Cardiac septum (tissue), 1 donor: ENCODE results near the gene FADD. TPM values are rescaled to one million over a fixed set of nuclear protein-coding genes. Genes with fewer than 3 reads are reported as not detected.
"Not testable (repeated sequence)": the region's sequence is repeated elsewhere in the genome, so short reads cannot be mapped to it uniquely, and the experiment has no call there.

ENCODE experiments used
- DNase-seq: peaks from one replicate; pipeline ENCODE4 v3.0.0-alpha.2; 2020; ENCODE audit warnings: low spot score
- intact Hi-C: fragments of 100-400 bp; cut with DNase I; formaldehyde crosslinking; loops from one replicate; pipeline ENCODE4 v1.14.0; 2022
- total RNA-seq: library from RNA; stranded (reverse); fragmentation: NEBNext Ultra II Directional; extraction: Animal tissue kit (Norgen Biotek cat#: 25700); gene quantifications from one replicate; pipeline ENCODE4 v1.2.1, GENCODE V29; 2021
- donor health status: DM: no; HTN: no; CAD: no.

FADD gene
- total RNA-seq, 1 donor from 2014 or later: 8.6 TPM

GRCh38 chr11:70201047-70201446, 2.0 kb upstream of the FADD start:
- intact Hi-C loops: loop anchor here (10.0 kb wide), 1 partner anchor 74 kb away; the partner anchor contains the start of gene PPFIA1
- peak; percentile 9 for DNase-seq

- intact Hi-C loops: loop anchor here (10.0 kb wide), 1 partner anchor 73 kb away; the partner anchor contains the start of gene PPFIA1
- peak; percentile 74 for DNase-seq
Observed at GRCh38 chr11:70201882-70202861, 924 bp upstream of the FADD start.

- intact Hi-C loops: loop anchor here (10.0 kb wide), 1 partner anchor 71 kb away; the partner anchor contains the start of gene PPFIA1
- peak; percentile 82 for DNase-seq
Observed at GRCh38 chr11:70203751-70204465, 812 bp downstream of the FADD start.

- intact Hi-C loops: loop anchor here (10.0 kb wide), 1 partner anchor 70 kb away; the partner anchor contains the start of gene PPFIA1
- DNase-seq: no peak
Observed at GRCh38 chr11:70204466-70204799, 1.3 kb downstream of the FADD start.

GRCh38 chr11:70205049-70205725, 2.1 kb downstream of the FADD start:
- peak; percentile 15 for DNase-seq
- intact Hi-C loops: loop anchor here (10.0 kb wide), 1 partner anchor 70 kb away; the partner anchor contains the start of gene PPFIA1

- DNase-seq: no peak
- intact Hi-C loops: loop anchor here (10.0 kb wide), 1 partner anchor 69 kb away; the partner anchor contains the start of gene PPFIA1
Observed at GRCh38 chr11:70205766-70206165, 2.7 kb downstream of the FADD start.

GRCh38 chr11:70206226-70206981, 3.3 kb downstream of the FADD start:
- intact Hi-C loops: loop anchor here (10.0 kb wide), 1 partner anchor 68 kb away; the partner anchor contains the start of gene PPFIA1
- peak; percentile 35 for DNase-seq

- intact Hi-C loops: loop anchor here (10.0 kb wide), 1 partner anchor 68 kb away; the partner anchor contains the start of gene PPFIA1
Observed at GRCh38 chr11:70206982-70207376, 3.9 kb downstream of the FADD start.

GRCh38 chr11:70207531-70208131, 4.5 kb downstream of the FADD start:
- DNase-seq: peak; percentile 35
- intact Hi-C loops: loop anchor here (10.0 kb wide), 1 partner anchor 67 kb away; the partner anchor contains the start of gene PPFIA1

More at GRCh38 chr11:70206982-70207376, 3.9 kb downstream of the FADD start:
- DNase-seq: no peak

- no peak for DNase-seq
- intact Hi-C loops: loop anchor here (10.0 kb wide), 1 partner anchor 65 kb away; the partner anchor contains the start of gene PPFIA1
Observed at GRCh38 chr11:70209391-70209912, 6.4 kb downstream of the FADD start.

GRCh38 chr11:70210051-70210501, 7.0 kb downstream of the FADD start:
- intact Hi-C loops: no loop called here

GRCh38 chr11:70210530-70210929, 7.4 kb downstream of the FADD start:
- intact Hi-C loops: no loop called here
- no peak for DNase-seq

More at GRCh38 chr11:70210051-70210501, 7.0 kb downstream of the FADD start:
- no peak for DNase-seq

- intact Hi-C loops: no loop called here
- DNase-seq: no peak
Observed at GRCh38 chr11:70212227-70212811, 9.2 kb downstream of the FADD start.

- intact Hi-C loops, DNase-seq: not testable (repeated sequence)
Observed at GRCh38 chr11:70217388-70217787, 14.3 kb downstream of the FADD start.

- DNase-seq, intact Hi-C loops: not testable (repeated sequence)
Observed at GRCh38 chr11:70218076-70218475, 15.0 kb downstream of the FADD start.

GRCh38 chr11:70220136-70220535, 17.0 kb downstream of the FADD start:
- no peak for DNase-seq
- intact Hi-C loops: no loop called here

GRCh38 chr11:70220920-70221319, 17.8 kb downstream of the FADD start:
- intact Hi-C loops: no loop called here
- no peak for DNase-seq
